Subcutaneous abdominal adipose tissue (tissue), 5 donors: ENCODE data around the gene TEX54.
"Not testable (repeated sequence)": the region's sequence is repeated elsewhere in the genome, so short reads cannot be mapped to it uniquely, and the experiment has no call there.

ENCODE experiments used
- H3K27ac ChIP-seq: one replicate; pipeline ENCODE4 v1.7.0; 2013; ENCODE audit warnings: low read depth, mild to moderate bottlenecking, inconsistent platforms, low read length, moderate library complexity
- H3K27me3 ChIP-seq, 5 donors: one replicate each; pipeline ENCODE4 v1.7.0; 2013; ENCODE audit warnings: low read length in 5 of 5, inconsistent platforms in 1 of 5; ENCODE audit not compliant: control insufficient read depth in 5 of 5, insufficient read depth in 4 of 5
- H3K36me3 ChIP-seq, 5 donors: one replicate each; pipeline ENCODE4 v1.7.0; 2013; ENCODE audit warnings: low read length in 5 of 5; ENCODE audit not compliant: control insufficient read depth in 5 of 5, insufficient read depth in 5 of 5
- H3K4me1 ChIP-seq, 5 donors: one replicate each; pipeline ENCODE4 v1.7.0; 2013; ENCODE audit warnings: low read length in 5 of 5, mild to moderate bottlenecking in 3 of 5, moderate library complexity in 1 of 5; ENCODE audit not compliant: control insufficient read depth in 5 of 5, insufficient read depth in 5 of 5
- H3K4me3 ChIP-seq, 5 donors: one replicate each; pipeline ENCODE4 v1.7.0; 2013; ENCODE audit warnings: low read length in 5 of 5, low read depth in 1 of 5
- H3K9ac ChIP-seq, 5 donors: one replicate each; pipeline ENCODE4 v1.7.0; 2013; ENCODE audit warnings: low read length in 5 of 5, mild to moderate bottlenecking in 4 of 5, moderate library complexity in 3 of 5
- H3K9me3 ChIP-seq, 5 donors: one replicate each; pipeline ENCODE4 v1.7.0; 2013; ENCODE audit warnings: low read length in 5 of 5; ENCODE audit not compliant: control insufficient read depth in 5 of 5
- donor health status: healthy.
- donor health status: healthy.
- donor health status: healthy.
- donor health status: healthy.
- donor health status: healthy.

TEX54 gene

DNA sequence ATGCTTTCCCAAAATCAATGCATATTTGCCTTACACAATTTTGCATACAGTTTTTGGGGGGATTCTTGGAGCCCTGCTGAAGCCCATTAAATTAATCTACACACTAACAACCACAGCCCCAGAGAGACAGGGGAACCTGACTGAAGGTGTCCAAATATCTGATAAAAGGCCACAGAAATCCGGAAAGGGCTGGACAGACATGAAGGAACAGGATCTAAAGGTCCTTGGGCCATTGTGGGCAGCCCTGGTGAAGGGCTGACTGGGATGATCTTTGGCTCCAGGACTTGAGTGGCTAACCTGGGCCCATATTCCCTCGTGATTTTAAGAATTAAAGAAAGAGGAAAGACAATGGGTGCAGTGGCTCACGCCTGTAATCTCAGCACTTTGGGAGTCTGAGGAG, 13.5 kb upstream of the TEX54 start:
- H3K9ac ChIP-seq, result no peak overlapping the region
- no peak overlapping the region for H3K27ac ChIP-seq
- peaks cover 4 to 10% (median 10%) of the 10 kb centered on the region in 5 donors for H3K4me1 ChIP-seq
- no peak overlapping the region for H3K4me3 ChIP-seq
- H3K36me3 ChIP-seq, result peaks cover 0 to under 1% (median 0%) of the 10 kb centered on the region in 5 donors
- no peaks in the 10 kb centered on the region for H3K9me3 ChIP-seq
- no peaks in the 10 kb centered on the region for H3K27me3 ChIP-seq

DNA sequence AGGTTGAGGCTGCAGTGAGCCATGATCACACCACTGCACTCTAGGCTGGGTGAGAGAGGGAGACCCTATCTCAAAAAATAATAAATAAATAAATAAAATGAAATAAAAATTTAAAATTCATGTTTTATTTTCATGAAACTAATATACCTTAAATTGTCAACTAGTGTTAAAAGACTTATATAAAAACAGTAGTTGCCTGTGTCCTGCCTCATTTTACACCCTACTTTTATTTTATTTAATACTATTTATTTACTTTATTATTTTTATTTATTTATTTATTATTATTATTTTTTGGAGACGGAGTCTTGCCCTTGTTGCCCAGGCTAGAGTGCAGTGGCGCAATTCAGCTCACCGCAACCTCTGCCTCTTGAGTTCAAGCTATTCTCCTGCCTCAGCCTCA, 11.5 kb upstream of the TEX54 start:
- no peak overlapping the region for H3K4me3 ChIP-seq
- no peaks in the 10 kb centered on the region for H3K27me3 ChIP-seq
- H3K27ac ChIP-seq, result no peak overlapping the region
- H3K4me1 ChIP-seq, result peaks cover 4 to 28% (median 17%) of the 10 kb centered on the region in 5 donors
- no peak overlapping the region for H3K9ac ChIP-seq
- H3K36me3 ChIP-seq, result no peaks in the 10 kb centered on the region
- no peaks in the 10 kb centered on the region for H3K9me3 ChIP-seq

DNA sequence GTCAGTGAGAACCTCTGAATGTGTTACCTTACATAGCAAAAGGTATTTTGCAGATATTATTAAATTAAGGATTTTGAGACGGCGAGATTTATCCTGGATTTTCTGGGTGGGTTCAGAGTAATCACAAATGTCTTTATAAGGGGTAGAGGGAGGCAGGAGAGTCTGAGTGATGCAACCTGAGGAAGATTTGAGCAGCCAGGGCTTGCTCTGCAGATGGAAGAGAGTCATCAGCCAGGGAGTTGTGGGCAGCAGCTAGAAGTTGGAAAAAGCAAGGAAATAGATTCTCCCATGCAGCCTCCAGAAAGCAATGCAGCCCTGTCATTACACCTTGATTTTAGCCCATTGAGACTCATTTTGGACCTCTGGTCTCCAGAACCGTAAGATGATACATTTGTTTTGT, 10.8 kb upstream of the TEX54 start:
- peaks cover 6 to 35% (median 23%) of the 10 kb centered on the region in 5 donors for H3K4me1 ChIP-seq
- H3K9me3 ChIP-seq, result no peaks in the 10 kb centered on the region
- no peak overlapping the region for H3K27ac ChIP-seq
- H3K4me3 ChIP-seq, result no peak overlapping the region
- no peak overlapping the region for H3K9ac ChIP-seq
- H3K27me3 ChIP-seq, result no peaks in the 10 kb centered on the region
- H3K36me3 ChIP-seq, result no peaks in the 10 kb centered on the region

DNA sequence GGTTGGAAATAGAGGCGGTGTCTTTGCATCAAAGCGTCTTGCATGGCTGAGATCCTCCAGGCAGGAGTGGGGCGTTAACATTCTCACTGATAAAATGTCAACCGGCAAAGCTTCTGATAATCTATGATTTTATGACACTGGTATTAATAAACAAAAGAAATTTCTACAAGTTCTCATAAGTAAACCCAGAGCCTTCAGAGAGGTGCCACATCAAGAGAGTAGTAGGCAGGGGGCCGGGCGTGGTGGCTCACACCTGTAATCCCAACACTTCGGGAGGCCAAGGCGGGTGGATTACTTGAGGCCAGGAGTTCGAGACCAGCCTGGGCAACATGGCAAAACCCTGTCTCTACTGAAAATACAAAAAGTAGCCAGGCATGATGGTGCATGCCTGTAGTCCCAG, 10.2 kb upstream of the TEX54 start:
- not testable (repeated sequence) for H3K27me3 ChIP-seq, H3K36me3 ChIP-seq, H3K9me3 ChIP-seq
- Histone ChIP-seq H3K9ac (peak overlapping the region in 4 of 5 donors; percentile 74 to 92 (median 86)), H3K4me3 (peak overlapping the region in 2 of 5 donors; percentile 64 to 73), H3K4me1 (peaks cover 6 to 37% (median 29%) of the 10 kb centered on the region in 5 donors), H3K27ac (peak overlapping the region; percentile 97)

DNA sequence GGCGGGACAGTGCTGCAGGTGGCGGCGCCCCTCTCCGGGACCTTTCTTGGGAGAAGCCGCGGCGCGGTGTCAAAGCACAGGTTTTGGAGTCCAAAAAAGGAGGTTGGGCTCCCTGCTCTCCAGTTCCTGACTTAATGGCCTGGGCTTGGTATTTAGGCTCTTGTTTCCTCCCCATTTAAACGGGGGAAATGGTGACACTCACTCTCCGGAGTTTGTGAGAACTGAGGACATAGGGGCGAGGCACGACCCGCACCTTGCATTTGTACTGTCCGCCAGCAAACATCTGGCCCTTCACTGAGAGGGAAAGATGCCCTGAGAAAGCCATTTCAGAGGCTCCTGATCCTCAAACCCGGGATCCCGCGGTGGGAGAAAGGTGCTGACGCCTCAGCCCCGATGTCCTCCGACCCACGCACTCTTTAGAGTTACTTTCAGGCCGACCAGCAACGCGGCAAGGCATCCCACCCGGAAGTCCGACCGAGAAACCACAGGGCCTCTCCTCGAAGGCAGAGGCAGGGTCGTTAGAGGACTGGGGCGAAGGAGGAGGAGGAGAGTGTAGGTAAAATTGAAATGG, 9.6 kb upstream of the TEX54 start:
- Histone ChIP-seq H3K4me3 (peak overlapping the region; percentile 64 to 73 (median 69)), H3K9ac (peak overlapping the region; percentile 74 to 92 (median 86)), H3K36me3 (no peaks in the 10 kb centered on the region), H3K27ac (peak overlapping the region; percentile 97), H3K9me3 (no peaks in the 10 kb centered on the region), H3K27me3 (no peaks in the 10 kb centered on the region), H3K4me1 (peaks cover 6 to 37% (median 29%) of the 10 kb centered on the region in 5 donors)

DNA sequence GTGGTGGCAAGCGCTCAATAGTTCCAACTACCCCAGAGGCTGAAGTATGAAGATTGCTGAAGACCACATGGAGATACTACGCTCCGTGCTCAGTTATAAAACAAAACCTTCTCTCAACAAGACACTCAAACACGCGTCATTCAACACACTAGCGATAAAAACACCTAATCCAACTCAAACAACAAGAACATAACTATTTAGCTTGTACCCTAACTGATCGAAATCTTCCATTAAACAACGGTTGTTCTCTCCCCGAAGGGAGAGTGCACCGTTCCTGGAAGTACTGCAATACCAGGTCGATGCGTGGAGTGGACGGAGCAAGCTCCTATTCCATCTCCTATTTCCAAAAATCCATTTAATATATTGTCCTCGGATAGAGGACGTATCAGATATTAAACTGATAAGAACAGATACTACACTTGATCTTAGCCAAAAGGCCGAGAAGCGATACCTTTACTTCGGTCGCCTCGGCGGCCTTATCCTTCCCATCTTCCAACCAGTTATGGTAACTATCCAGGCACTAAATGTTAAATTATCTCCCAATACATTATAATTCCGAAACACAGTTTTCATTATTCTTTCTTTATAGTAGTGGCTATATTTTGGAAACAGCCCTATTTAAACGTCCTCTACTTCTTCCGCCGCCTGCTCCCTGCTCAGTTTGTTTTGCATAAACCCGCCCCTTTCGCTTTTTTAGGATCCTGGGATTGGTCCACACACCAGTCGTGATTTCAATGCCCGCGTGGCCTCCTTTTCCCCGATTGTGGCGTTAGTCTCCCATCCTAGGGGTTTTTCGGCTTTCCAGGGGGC, 8.9 kb upstream of the TEX54 start:
- Histone ChIP-seq H3K9ac (peak overlapping the region; percentile 74 to 92 (median 86)), H3K27ac (peak overlapping the region; percentile 97), H3K27me3 (no peaks in the 10 kb centered on the region), H3K36me3 (peaks cover 0 to under 1% (median 0%) of the 10 kb centered on the region in 5 donors), H3K9me3 (no peaks in the 10 kb centered on the region), H3K4me3 (peak overlapping the region; percentile 65 to 99 (median 71)), H3K4me1 (peaks cover 6 to 37% (median 29%) of the 10 kb centered on the region in 5 donors)

DNA sequence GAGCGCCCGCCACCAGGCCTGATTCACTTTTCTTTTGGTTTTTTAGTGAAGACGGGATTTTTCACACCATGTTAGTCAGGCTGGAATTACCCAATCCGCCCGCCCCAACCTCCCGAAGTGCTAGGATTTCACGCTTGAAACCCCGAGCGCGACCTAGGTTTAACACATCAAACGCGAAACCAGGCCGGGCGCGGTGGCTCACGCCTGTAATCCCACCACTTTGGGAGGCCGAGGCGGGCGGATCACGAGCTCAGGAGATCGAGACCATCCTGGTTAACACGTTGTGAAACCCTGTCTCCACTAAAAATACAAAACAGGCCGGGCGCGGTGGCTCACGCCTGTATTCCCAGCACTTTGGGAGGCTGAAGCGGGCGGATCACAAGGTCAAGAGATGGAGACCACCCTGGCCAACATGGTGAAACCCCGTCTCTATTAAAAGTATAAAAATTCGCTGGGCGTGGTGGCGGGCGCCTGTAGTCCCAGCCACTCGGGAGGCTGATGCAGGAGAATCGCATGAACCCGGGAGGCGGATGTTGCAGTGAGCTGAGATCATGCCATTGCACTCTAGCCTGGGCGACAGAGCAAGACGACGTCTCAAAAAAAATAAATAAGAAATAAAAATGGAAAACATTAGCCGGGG, 8.2 kb upstream of the TEX54 start:
- Histone ChIP-seq H3K4me3 (peak overlapping the region; percentile 57 to 99 (median 92)), H3K9ac (peak overlapping the region; percentile 4 to 92 (median 75)), H3K4me1 (peaks cover 6 to 37% (median 29%) of the 10 kb centered on the region in 5 donors), H3K27ac (peak overlapping the region; percentile 97)
- not testable (repeated sequence) for H3K9me3 ChIP-seq, H3K36me3 ChIP-seq, H3K27me3 ChIP-seq

DNA sequence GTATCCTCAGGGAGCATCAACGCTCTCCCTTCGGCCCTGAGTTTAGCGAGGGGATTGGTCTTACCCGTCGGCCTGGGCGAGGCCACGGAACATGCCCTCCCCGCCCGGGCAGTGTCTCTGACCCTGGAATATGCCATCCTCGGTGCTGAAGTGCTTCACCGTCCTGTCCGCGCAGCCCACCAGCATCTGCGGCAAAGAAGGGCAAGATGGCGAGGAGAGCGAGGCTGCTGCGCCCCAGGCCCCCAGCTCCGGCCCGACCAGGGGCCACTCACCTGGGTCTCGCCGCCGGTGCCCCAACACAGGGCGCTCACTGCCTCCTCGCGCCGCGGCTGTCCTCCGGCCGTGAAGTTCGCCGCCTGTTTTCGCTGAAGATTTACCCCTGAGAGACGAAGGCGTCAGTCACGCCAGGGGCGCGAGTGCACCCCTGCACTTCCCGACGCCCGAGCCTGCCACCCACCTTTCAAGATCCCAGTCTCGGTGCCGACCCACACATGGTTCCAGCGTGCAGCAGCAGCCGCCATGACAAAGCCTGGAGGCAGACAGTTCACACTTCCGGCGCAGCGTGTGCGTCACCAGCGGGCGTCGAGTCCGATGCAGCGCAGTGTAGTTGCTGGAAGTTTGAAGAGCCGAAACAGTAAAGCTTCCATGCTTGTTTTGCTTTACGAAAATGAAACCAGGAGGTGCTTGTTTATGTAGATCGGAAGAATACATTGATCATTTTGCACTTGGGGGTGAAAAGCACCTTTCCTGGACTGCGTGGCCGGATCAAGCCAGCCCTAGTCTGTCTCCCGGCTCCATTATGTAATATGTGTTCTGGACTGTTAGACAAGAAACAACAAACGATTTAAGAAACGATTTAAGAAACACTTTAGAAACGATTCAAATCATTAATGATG, 6.7 kb upstream of the TEX54 start, which contains the start of gene WDR74:
WDR74 (minus strand) TSS at position 541 of the 896 bp plus-strand sequence; CDS start at position 521, 20 bp downstream.
- H3K4me3 ChIP-seq, result peak within 1 kb of the TSS; percentile 81 to 99 (median 92)
- peaks cover 6 to 37% (median 29%) of the 10 kb centered on the region in 5 donors for H3K4me1 ChIP-seq
- H3K9me3 ChIP-seq, result no peaks in the 10 kb centered on the region
- peaks cover 4 to 23% (median 16%) of the 10 kb centered on the region in 5 donors for H3K36me3 ChIP-seq
- peak within 1 kb of the TSS; percentile 75 to 92 (median 91) for H3K9ac ChIP-seq
- H3K27ac ChIP-seq, result peak within 1 kb of the TSS; percentile 97
- H3K27me3 ChIP-seq, result no peaks in the 10 kb centered on the region

DNA sequence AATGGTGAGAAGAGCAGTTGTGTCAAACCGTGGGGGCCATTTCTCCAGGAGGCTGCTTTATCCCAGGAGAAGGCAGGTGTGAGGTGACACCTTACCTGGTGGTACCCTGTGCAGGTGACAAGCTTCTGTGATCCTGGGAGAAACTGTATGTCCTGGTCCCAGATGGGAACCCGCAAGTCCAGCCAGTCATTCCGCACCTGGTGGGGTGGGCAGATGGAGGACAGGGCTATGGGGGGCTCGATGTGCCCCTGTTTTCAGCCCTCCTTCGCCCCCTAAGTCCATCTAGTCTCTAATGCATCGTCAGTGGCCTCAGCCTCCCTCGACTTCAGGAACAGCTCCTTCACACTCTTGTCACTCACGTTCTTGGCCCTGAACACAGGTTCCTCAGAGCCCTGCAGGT, 2.7 kb upstream of the TEX54 start:
- H3K27ac ChIP-seq, result no peak overlapping the region
- H3K9me3 ChIP-seq, result no peaks in the 10 kb centered on the region
- H3K27me3 ChIP-seq, result no peaks in the 10 kb centered on the region
- no peak overlapping the region for H3K9ac ChIP-seq
- peaks cover 4 to 32% (median 23%) of the 10 kb centered on the region in 5 donors for H3K36me3 ChIP-seq
- H3K4me3 ChIP-seq, result no peak overlapping the region
- H3K4me1 ChIP-seq, result peaks cover 11 to 44% (median 39%) of the 10 kb centered on the region in 5 donors
